Small intestine (tissue), 7 donors: ENCODE results near the gene GPR12. TPM values are rescaled to one million over a fixed set of nuclear protein-coding genes. Genes with fewer than 3 reads are reported as not detected.

ENCODE experiments used
- DNase-seq, 2 donors: peaks; one replicate each; pipeline versions ENCODE4 v3.0.0 to v3.0.0-alpha.2; 2013
- FAIRE-seq: peaks from 2 replicates; lab custom pipeline; 2012; peaks lifted over from hg19 to GRCh38; lab: Jason Lieb, UNC
- H3K27ac ChIP-seq, 3 donors: one replicate each; pipeline ENCODE4 v1.5.1; 2013; ENCODE audit warnings: low read length in 2 of 3, mild to moderate bottlenecking in 2 of 3, control low read depth in 1 of 3, inconsistent platforms in 1 of 3, low read depth in 1 of 3, moderate library complexity in 1 of 3
- H3K27me3 ChIP-seq, 3 donors: one replicate each; pipeline ENCODE4 v1.6.1; 2013; ENCODE audit warnings: low read length in 3 of 3, inconsistent platforms in 1 of 3; ENCODE audit not compliant: control insufficient read depth in 3 of 3, insufficient read depth in 3 of 3
- H3K36me3 ChIP-seq, 3 donors: one replicate each; pipeline ENCODE4 v1.6.1; 2013; ENCODE audit warnings: low read length in 3 of 3, inconsistent platforms in 1 of 3, low read depth in 1 of 3, mild to moderate bottlenecking in 1 of 3, moderate library complexity in 1 of 3; ENCODE audit not compliant: control insufficient read depth in 3 of 3, insufficient read depth in 2 of 3
- H3K4me1 ChIP-seq, 3 donors: one replicate each; pipeline ENCODE4 v1.6.1; 2013; ENCODE audit warnings: low read length in 2 of 3, inconsistent platforms in 1 of 3, low read depth in 1 of 3, mild to moderate bottlenecking in 1 of 3, moderate library complexity in 1 of 3; ENCODE audit not compliant: control insufficient read depth in 3 of 3, insufficient read depth in 2 of 3
- H3K4me3 ChIP-seq, 3 donors: one replicate each; pipeline ENCODE4 v1.5.1; 2013; ENCODE audit warnings: low read length in 3 of 3, control low read depth in 1 of 3, inconsistent platforms in 1 of 3, low read depth in 1 of 3, mild to moderate bottlenecking in 1 of 3, moderate library complexity in 1 of 3
- H3K9me3 ChIP-seq, 2 donors: one replicate each; pipeline ENCODE4 v1.6.1; 2013; ENCODE audit warnings: low read depth in 1 of 2, low read length in 1 of 2; ENCODE audit not compliant: control insufficient read depth in 2 of 2, insufficient read depth in 1 of 2
- WGBS, 3 donors: extraction: QIAGEN DNeasy Blood & Tissue Kit; methylation state at CpG; one replicate each; pipeline ENCODE4 v1.1.7; 2013; 5-methylcytosine and 5-hydroxymethylcytosine counted together
- polyA plus RNA-seq, 4 donors: library from polyadenylated mRNA; stranded (reverse) in 3 of 4; unstranded in 1 of 4; fragments of 200-250 nt in 3 of 4; fragments of 120-200 nt in 1 of 4; gene quantifications; one replicate each; pipeline versions ENCODE4 v1.2.1 to v1.2.3, GENCODE V29; 2013
- donor health status: healthy with polysubstance abuse.
- donor health status: control.
- donor health status: control.
- donor health status: Bipolar disorder and iron deficiency.
- donor health status: healthy.

GPR12 gene
- polyA plus RNA-seq, 4 donors = 0.03 TPM; not detected in 2

DNA sequence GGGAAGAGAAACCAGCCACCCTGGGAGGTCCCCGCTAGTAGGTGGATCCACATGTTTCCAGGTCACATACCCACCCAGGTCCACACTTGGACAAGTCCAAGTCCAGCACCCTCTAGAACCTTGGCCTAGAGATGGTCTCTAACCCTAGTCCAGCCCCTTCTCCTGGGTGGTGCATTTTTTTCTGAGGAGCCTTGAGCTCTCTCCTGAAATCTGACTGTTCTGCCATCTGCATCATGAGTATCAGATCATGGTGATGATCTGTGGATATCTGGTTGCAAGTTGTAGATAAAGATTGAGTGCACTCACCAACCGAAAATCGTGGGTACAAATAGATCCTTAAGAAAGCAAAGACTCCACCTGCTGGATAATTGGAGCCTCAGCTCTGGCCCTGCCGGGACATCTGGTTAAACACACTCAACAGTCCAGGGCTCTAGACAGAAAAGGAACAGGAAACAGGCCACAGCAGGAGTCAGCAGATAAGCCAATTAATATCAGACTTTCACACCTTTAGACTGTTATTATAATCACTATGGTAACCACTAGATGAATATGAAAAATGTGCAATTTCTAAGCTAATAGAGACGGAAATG lies 41.1 kb downstream of the GPR12 start:
- no peak for DNase-seq
- FAIRE-seq = no peak
- 26 to 51% (median 46%) methylated on average over 5 of the region's 5 CpGs for WGBS, 3 donors
- Histone ChIP-seq H3K4me3 (no peak overlapping the region), H3K9me3 (no peaks in the 10 kb centered on the region), H3K4me1 (no peaks in the 10 kb centered on the region), H3K27ac (no peak overlapping the region), H3K36me3 (no peaks in the 10 kb centered on the region), H3K27me3 (peaks cover 0 to 2% (median 2%) of the 10 kb centered on the region in 3 donors)

DNA sequence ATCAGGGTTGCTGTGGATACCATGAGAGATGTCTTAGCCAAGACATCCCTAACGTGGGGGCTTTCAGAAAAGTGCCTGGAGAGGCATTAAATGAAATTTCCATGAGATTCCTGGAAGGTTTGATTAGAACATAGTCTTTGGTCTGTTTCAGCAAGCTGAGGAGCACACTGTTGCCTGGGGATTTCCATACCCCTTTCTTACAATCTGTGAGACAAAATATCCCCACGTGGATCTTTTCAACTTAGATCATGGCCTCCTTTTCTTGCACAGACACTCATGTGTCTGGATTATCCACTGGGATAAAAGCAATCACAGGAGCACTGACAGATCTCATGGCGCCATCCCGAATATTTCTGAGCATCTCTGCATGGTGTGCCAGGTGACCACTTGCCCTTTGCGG lies 41.7 kb downstream of the GPR12 start:
- Histone ChIP-seq H3K9me3 (no peaks in the 10 kb centered on the region), H3K27me3 (peaks cover 0 to 2% (median 2%) of the 10 kb centered on the region in 3 donors), H3K27ac (no peak overlapping the region), H3K4me3 (no peak overlapping the region), H3K4me1 (no peaks in the 10 kb centered on the region), H3K36me3 (no peaks in the 10 kb centered on the region)
- DNase-seq = no peak
- 68 to 80% (median 76%) methylated on average over 5 of the region's 5 CpGs for WGBS, 3 donors
- no peak for FAIRE-seq

- WGBS, 3 donors = 68 to 76% (median 75%) methylated on average over 8 of the region's 8 CpGs
- Histone ChIP-seq H3K4me1 (no peaks in the 10 kb centered on the region), H3K9me3 (no peaks in the 10 kb centered on the region), H3K27me3 (peaks cover 0 to 2% (median 2%) of the 10 kb centered on the region in 3 donors), H3K4me3 (no peak overlapping the region), H3K27ac (no peak overlapping the region), H3K36me3 (no peaks in the 10 kb centered on the region)
- FAIRE-seq (no peak), DNase-seq (no peak)
Measured at GRCh38 chr13:26718146-26718545, 42.4 kb downstream of the GPR12 start.

GRCh38 chr13:26716984-26717383 lies 43.6 kb downstream of the GPR12 start:
- FAIRE-seq (no peak), DNase-seq (no peak)
- WGBS, 3 donors = 83 to 85% (median 84%) methylated on average over 3 of the region's 3 CpGs
- peaks cover 0 to 2% (median 0%) of the 10 kb centered on the region in 3 donors for H3K27me3 ChIP-seq
- no peak overlapping the region for H3K27ac ChIP-seq
- no peaks in the 10 kb centered on the region for H3K36me3 ChIP-seq
- no peak overlapping the region for H3K4me3 ChIP-seq
- no peaks in the 10 kb centered on the region for H3K4me1 ChIP-seq
- H3K9me3 ChIP-seq = no peaks in the 10 kb centered on the region

DNA sequence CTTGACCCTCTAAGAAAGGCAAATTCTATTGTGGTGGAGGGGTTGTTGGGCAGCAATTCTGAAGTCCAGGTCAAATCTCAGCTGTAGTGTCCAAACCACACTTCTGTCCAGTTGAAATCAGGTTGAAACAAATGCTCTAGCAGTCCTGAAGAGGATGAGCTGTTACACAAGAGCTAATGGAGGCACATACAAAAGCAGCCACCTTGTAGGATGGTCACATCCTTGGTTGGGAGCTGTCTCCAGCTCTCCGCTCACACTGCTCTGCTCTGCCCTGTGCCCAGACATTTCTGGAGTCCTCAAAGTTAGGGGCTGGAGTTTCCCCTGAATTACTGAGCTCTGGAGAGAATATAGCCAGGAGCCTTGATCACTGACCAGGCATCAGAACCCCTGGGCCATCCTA lies 47.2 kb downstream of the GPR12 start:
- H3K4me3 ChIP-seq = no peak overlapping the region
- no peaks in the 10 kb centered on the region for H3K27me3 ChIP-seq
- H3K36me3 ChIP-seq = no peaks in the 10 kb centered on the region
- H3K27ac ChIP-seq = no peak overlapping the region
- WGBS, 3 donors = 89 to 100% (median 95%) methylated on average over 1 of the region's 1 CpG
- H3K4me1 ChIP-seq = no peaks in the 10 kb centered on the region
- no peaks in the 10 kb centered on the region for H3K9me3 ChIP-seq
- no peak for FAIRE-seq
- no peak for DNase-seq

DNA sequence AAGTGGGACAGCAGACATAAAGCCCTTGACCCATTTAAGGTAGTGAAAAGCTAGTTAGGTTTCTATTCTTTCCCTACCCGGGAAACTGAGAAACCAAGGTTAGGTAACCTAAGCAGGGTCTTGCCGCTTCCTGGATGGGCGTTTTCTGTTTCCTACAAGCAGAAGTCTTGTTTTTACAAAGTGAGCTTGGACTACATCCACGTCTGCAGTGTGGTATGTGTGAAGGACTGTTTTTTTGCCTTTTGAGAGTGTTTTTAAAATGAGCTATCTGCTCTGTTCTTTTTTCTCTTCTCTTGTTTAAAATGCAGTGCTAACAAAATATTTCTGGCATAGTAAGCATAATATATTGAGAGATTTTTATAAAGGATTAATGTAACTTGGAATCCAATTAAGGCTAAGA lies 49.4 kb downstream of the GPR12 start:
- no peaks in the 10 kb centered on the region for H3K4me1 ChIP-seq
- no peaks in the 10 kb centered on the region for H3K36me3 ChIP-seq
- H3K27ac ChIP-seq = no peak overlapping the region
- H3K9me3 ChIP-seq = no peaks in the 10 kb centered on the region
- WGBS, 3 donors = 48 to 66% (median 50%) methylated on average over 4 of the region's 4 CpGs
- DNase-seq (no peak), FAIRE-seq (no peak)
- H3K27me3 ChIP-seq = no peaks in the 10 kb centered on the region
- H3K4me3 ChIP-seq = no peak overlapping the region

DNA sequence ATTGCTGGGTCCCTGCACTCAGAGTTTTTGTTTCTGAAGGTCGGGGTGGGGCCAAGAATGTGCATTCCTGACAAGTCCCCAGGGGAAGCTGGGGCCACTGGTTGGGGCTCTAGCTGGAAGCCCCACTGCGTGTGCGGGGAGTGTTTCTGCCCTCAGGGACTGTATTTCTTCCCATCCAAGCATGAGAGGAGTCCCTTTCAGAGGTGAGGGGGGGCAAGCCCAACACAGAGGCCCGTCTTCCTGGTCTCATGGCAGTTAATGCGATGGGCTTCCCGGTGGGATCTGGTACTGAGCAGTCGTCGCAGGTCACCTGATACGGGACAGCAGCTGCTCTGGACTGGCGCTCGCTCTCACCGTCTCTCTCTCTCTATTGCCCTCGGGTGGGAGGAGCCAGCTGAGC lies 50.4 kb downstream of the GPR12 start:
- FAIRE-seq (no peak), DNase-seq (no peak)
- no peaks in the 10 kb centered on the region for H3K4me1 ChIP-seq
- no peak overlapping the region for H3K4me3 ChIP-seq
- no peaks in the 10 kb centered on the region for H3K27me3 ChIP-seq
- 42 to 68% (median 67%) methylated on average over 13 of the region's 13 CpGs for WGBS, 3 donors
- H3K9me3 ChIP-seq = no peaks in the 10 kb centered on the region
- H3K36me3 ChIP-seq = no peaks in the 10 kb centered on the region
- H3K27ac ChIP-seq = no peak overlapping the region

- H3K36me3 ChIP-seq = no peaks in the 10 kb centered on the region
- FAIRE-seq = no peak
- H3K9me3 ChIP-seq = no peaks in the 10 kb centered on the region
- no peaks in the 10 kb centered on the region for H3K4me1 ChIP-seq
- WGBS, 3 donors = 83 to 88% (median 84%) methylated on average over 7 of the region's 7 CpGs
- H3K27ac ChIP-seq = no peak overlapping the region
- DNase-seq = no peak
- H3K4me3 ChIP-seq = no peak overlapping the region
- no peaks in the 10 kb centered on the region for H3K27me3 ChIP-seq
Measured at GRCh38 chr13:26709461-26709860, 51.1 kb downstream of the GPR12 start.

- H3K27ac ChIP-seq = no peak overlapping the region
- no peak overlapping the region for H3K4me3 ChIP-seq
- H3K4me1 ChIP-seq = no peaks in the 10 kb centered on the region
- no peaks in the 10 kb centered on the region for H3K27me3 ChIP-seq
- FAIRE-seq (no peak), DNase-seq (no peak)
- WGBS, 3 donors = 73 to 86% (median 75%) methylated on average over 6 of the region's 6 CpGs
- H3K36me3 ChIP-seq = no peaks in the 10 kb centered on the region
- no peaks in the 10 kb centered on the region for H3K9me3 ChIP-seq
Measured at GRCh38 chr13:26708007-26708297, 52.6 kb downstream of the GPR12 start.
